ENCODE measurements around the gene CHAD.

DNA sequence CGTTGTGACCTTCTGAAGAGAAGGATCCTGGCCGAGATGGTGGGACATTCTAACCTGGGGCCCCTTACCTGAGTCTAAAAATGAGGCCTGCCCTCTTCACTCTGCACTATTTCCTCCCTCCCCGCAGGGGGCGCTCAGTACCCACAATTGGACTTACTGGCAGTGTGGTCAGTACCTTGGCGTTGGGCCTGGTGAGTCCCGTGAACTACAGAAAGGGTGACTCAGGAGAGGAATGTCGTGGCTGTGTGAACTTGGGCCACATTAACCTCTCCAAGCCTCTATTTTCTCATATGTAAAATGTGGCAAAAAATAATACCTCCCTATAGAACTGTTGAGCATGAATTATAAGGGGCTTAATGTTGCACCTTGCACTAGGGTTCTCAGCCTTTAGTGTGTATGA is 13.8 kb upstream of the CHAD start:
- TF ChIP-seq TOX (CRISPR knock-in tag; IDR thresholded peaks at IDR 0.05; ENCODE audit: borderline replicate concordance), result no peak
- TF ChIP-seq CSDC2 (CRISPR knock-in tag; IDR thresholded peaks at IDR 0.05), result no peak; the same call in 1 of the 2 replicates
- TF ChIP-seq POU6F1 (CRISPR knock-in tag; IDR thresholded peaks at IDR 0.05; ENCODE audit: borderline replicate concordance, low read depth), result no peak
- TF ChIP-seq ISL1 (CRISPR knock-in tag; IDR thresholded peaks at IDR 0.05), result no peak
- TF ChIP-seq SNAI2 (CRISPR knock-in tag; IDR thresholded peaks at IDR 0.05), result no peak
- TF ChIP-seq BACH2 (CRISPR knock-in tag; IDR thresholded peaks at IDR 0.05; ENCODE audit: borderline replicate concordance), result no peak
- TF ChIP-seq ZFP3 (CRISPR knock-in tag; IDR thresholded peaks at IDR 0.05), result 0 out of 2 replicates have a peak, but pooled peaks have one; percentile 65
- no peak for TF ChIP-seq ZFP30 (CRISPR knock-in tag; IDR thresholded peaks at IDR 0.05)
- TF ChIP-seq ZNF565 (CRISPR knock-in tag; conservative IDR thresholded peaks at IDR 0.05; ENCODE audit: low read depth), result no peak
- TF ChIP-seq PATZ1 (CRISPR knock-in tag; IDR thresholded peaks at IDR 0.05; ENCODE audit: borderline replicate concordance), result no peak

All from SK-N-SH treated with all-trans-retinoic acid at 6 μM for 48 hours (cell line).